Pons (tissue), 1 donor: ENCODE results near the gene LYPD4.

Experiments used
- DNase-seq: peaks from one replicate; pipeline ENCODE4 v3.0.0-alpha.2; 2016; ENCODE audit warnings: low spot score

LYPD4 gene

GRCh38 chr19:41872775-41873647 lies 28.5 kb upstream of the LYPD4 start:
- peak; percentile 54 for DNase-seq

GRCh38 chr19:41872384-41872774 lies 27.9 kb upstream of the LYPD4 start:
- DNase-seq: no peak

- no peak for DNase-seq
These were observed 27.3 kb upstream of the LYPD4 start for GRCh38 chr19:41871573-41872383.

- no peak for DNase-seq
These were observed 26.0 kb upstream of the LYPD4 start for GRCh38 chr19:41870401-41870873.

- DNase-seq: no peak
These were observed 25.0 kb upstream of the LYPD4 start for GRCh38 chr19:41869374-41869955.

- no peak for DNase-seq
These were observed 24.5 kb upstream of the LYPD4 start for GRCh38 chr19:41868989-41869300.

- DNase-seq: no peak
These were observed 23.9 kb upstream of the LYPD4 start for GRCh38 chr19:41868120-41868988.

GRCh38 chr19:41866284-41866683 lies 21.8 kb upstream of the LYPD4 start:
- DNase-seq: no peak

- DNase-seq: no peak
These were observed 19.9 kb upstream of the LYPD4 start for GRCh38 chr19:41864374-41864773.

GRCh38 chr19:41863209-41863931 lies 18.9 kb upstream of the LYPD4 start:
- DNase-seq: peak; percentile 17

- no peak for DNase-seq
These were observed 18.0 kb upstream of the LYPD4 start for GRCh38 chr19:41862445-41862986.

GRCh38 chr19:41861846-41862245 lies 17.4 kb upstream of the LYPD4 start:
- no peak for DNase-seq

GRCh38 chr19:41861116-41861768 lies 16.8 kb upstream of the LYPD4 start:
- DNase-seq: no peak

GRCh38 chr19:41860419-41861115 lies 16.1 kb upstream of the LYPD4 start:
- DNase-seq: no peak

GRCh38 chr19:41859618-41860418 lies 15.3 kb upstream of the LYPD4 start, which contains the start of gene RPS19:
TSS of gene RPS19 (plus strand) at chr19:41860255. CDS start at chr19:41860775, 520 bp downstream.
- DNase-seq: peak; percentile 100

- DNase-seq: no peak
These were observed 14.7 kb upstream of the LYPD4 start for GRCh38 chr19:41859213-41859617.

GRCh38 chr19:41853768-41854167 lies 9.3 kb upstream of the LYPD4 start:
- DNase-seq: no peak

- DNase-seq: no peak
These were observed 8.9 kb upstream of the LYPD4 start for GRCh38 chr19:41853344-41853743.

GRCh38 chr19:41851456-41851855 lies 7.0 kb upstream of the LYPD4 start:
- DNase-seq: no peak
